NCI-H1436 (cell line): Measurements from ENCODE around the gene MMP11.

Experiments
- DNase-seq: peaks from one replicate; lab custom pipeline; 2025; lab: John Stamatoyannopoulos, UW

Gene MMP11

GRCh38 chr22:23803001-23803819 lies 30.6 kb downstream of the MMP11 start:
- no peak for DNase-seq

GRCh38 chr22:23804781-23805291 lies 32.2 kb downstream of the MMP11 start:
- no peak for DNase-seq

DNA sequence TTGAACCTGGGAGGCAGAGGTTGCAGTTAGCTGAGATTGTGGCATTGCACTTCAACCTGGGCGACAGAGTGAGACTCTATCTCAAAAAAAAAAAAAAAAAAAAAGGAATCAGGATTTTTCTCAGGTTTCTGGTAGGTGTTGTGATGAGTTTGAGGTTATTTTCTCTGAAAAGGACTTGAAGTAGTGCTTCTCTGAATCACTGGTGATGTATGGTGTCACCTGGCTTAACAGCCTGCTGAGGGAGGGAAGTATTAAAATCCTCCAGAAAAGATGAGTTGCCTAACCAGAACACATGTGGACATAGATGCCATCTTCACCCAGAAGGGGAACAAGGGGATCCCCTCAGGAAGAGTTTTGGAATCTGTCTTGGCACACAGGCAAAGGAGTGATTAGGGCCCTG lies 34.2 kb downstream of the MMP11 start:
- DNase-seq = no peak

- DNase-seq = no peak
These were observed 39.7 kb downstream of the MMP11 start for GRCh38 chr22:23812378-23812777.

GRCh38 chr22:23815541-23816155 lies 43.0 kb downstream of the MMP11 start:
- DNase-seq = no peak

DNA sequence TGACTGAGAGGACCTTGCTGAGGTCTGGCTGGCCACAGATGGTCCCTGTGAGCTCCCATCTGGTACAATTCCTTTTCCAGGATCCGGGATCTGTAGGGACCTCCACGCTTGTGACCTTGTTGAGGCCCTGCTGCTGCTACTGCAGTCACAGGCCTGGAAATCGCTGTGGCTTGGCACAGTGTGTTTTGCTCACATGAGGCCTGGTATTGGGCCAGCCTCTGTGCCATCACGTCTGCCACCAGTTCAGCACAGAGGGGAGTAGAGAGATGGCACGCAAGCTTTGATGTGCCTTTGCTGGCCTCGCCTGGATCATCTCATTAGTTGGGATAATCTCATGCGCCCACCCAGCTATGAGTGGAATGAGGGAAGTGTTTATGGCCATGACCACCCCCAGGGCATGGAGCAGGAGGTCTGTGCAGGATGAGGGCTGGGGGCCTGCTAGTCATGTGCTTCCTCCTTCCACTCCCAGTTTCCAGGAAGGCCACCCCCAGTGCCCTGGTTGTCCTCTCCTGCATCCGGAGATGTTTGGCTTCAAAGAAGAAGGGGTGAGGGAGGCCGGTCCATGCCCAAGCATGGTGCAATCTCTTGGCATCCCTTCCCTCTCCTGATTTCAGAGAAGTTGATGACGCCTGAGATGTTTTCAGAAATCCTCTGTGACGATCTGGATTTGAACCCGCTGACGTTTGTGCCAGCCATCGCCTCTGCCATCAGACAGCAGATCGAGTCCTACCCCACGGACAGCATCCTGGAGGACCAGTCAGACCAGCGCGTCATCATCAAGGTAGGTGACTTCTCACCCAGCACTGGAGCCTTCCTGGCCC lies 43.7 kb downstream of the MMP11 start:
- DNase-seq = no peak

DNA sequence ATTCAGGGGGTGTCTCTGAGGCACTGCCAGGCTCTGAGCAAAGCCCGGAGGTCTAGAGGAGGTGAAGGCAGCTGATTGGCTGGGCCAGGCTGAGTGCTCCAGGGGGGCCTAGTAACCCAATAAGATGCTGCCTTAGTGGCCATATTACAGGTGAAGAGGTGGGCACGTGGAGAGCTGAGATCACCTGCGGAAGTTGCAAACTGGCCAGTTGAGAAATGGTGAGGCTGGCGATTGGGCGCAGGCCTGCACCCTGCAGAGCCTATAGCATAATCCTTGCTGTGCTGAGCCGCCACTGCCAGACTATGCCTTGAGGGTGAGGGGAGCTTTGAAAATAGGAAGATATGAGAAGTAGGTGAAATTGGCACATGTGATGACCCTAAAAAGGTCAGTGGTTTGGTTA lies 44.5 kb downstream of the MMP11 start:
- DNase-seq = no peak

- no peak for DNase-seq
These were observed 45.9 kb downstream of the MMP11 start for GRCh38 chr22:23818541-23818940.

DNA sequence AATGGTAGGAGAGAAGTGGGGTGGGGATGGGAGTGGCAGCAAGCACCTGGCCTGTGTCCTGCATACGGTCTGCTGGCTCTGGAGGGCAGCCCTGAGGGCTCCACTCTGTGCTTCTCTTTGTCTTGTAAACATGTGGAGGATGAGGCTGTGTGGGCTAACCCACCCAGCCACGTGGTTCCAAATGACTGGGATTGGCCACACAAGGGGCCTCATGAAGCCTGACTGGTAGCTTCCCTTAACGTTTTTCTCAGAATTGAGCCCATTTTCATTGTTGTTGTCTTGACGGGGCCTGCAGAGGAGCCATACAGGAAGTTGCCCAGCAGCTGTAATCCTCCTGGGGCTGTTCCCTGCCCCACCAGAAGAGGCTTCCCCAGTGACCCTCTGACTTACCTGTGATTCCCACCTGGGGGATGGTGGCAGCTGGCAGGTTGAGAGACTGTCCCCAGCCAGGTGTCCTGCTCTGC lies 48.1 kb downstream of the MMP11 start:
- no peak for DNase-seq

GRCh38 chr22:23822101-23822671 lies 49.5 kb downstream of the MMP11 start:
- DNase-seq = no peak

GRCh38 chr22:23823331-23823791 lies 50.7 kb downstream of the MMP11 start:
- no peak for DNase-seq

- DNase-seq = no peak
These were observed 52.0 kb downstream of the MMP11 start for GRCh38 chr22:23824476-23825245.

GRCh38 chr22:23825246-23825905 lies 52.7 kb downstream of the MMP11 start:
- no peak for DNase-seq

- no peak for DNase-seq
These were observed 54.1 kb downstream of the MMP11 start for GRCh38 chr22:23826510-23827350.

- no peak for DNase-seq
These were observed 54.8 kb downstream of the MMP11 start for GRCh38 chr22:23827351-23827995.

GRCh38 chr22:23828800-23829680 lies 56.4 kb downstream of the MMP11 start:
- no peak for DNase-seq

DNA sequence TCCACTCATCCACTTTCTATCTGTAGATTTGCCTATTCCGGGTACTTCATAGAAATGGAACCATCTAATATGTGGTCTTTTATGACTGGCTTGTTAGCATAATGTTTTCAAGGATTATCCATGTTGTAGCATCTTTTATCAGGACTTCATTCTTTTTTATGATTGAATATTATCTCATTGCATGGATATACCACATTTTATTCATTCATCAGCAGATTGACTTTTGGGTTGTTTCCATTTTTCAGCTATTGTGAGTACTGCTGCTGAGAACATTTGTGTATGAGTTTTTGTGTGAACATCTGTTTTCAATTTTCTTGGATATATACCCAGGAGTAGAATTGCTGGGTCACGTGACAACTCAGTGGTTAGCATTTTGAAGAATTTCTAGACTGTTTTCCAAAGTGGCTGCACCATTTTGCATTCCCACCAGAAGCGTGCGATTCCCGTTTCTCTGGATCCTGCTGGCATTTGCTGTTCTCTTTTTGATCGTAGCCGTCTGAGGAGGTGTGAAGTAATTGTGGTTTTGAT lies 57.3 kb downstream of the MMP11 start:
- no peak for DNase-seq

GRCh38 chr22:23831261-23831660 lies 58.6 kb downstream of the MMP11 start:
- no peak for DNase-seq
